HG03342 (cell line): ENCODE measurements around the gene CDA.
A peak's percentile ranks its signal among the peaks of the same experiment; 100 is the strongest.

ENCODE experiments used
- ATAC-seq: cut with Tn5 transposase; IDR thresholded peaks from one replicate; pipeline ENCODE4 v1.9.1; 2021; ENCODE audit warnings: mild to moderate bottlenecking, moderate library complexity; ENCODE audit not compliant: unreplicated experiment

CDA gene

GRCh38 chr1:20615946-20616846 lies 27.3 kb downstream of the CDA start:
- ATAC-seq = no peak

- no peak for ATAC-seq
Measured at GRCh38 chr1:20616847-20617487, 28.1 kb downstream of the CDA start.

- no peak for ATAC-seq
Measured at GRCh38 chr1:20618550-20618949, 29.7 kb downstream of the CDA start.

GRCh38 chr1:20619999-20620398 lies 31.1 kb downstream of the CDA start:
- no peak for ATAC-seq

GRCh38 chr1:20621012-20621411 lies 32.1 kb downstream of the CDA start:
- ATAC-seq = no peak

- ATAC-seq = no peak
Measured at GRCh38 chr1:20624709-20625108, 35.8 kb downstream of the CDA start.

GRCh38 chr1:20625176-20626097 lies 36.5 kb downstream of the CDA start:
- ATAC-seq = no peak

- no peak for ATAC-seq
Measured at GRCh38 chr1:20626098-20626427, 37.2 kb downstream of the CDA start.

GRCh38 chr1:20626524-20626923 lies 37.6 kb downstream of the CDA start:
- ATAC-seq = no peak

GRCh38 chr1:20630729-20631128 lies 41.8 kb downstream of the CDA start:
- ATAC-seq = no peak

GRCh38 chr1:20632386-20632785 lies 43.5 kb downstream of the CDA start:
- no peak for ATAC-seq

GRCh38 chr1:20633190-20634064 lies 44.5 kb downstream of the CDA start, which contains the start of gene PINK1:
Gene PINK1 (plus strand): TSS chr1:20633458. CDS start chr1:20633549, 91 bp downstream.
- ATAC-seq = peak; percentile 45

GRCh38 chr1:20634065-20634593 lies 45.2 kb downstream of the CDA start:
- ATAC-seq = no peak

GRCh38 chr1:20634594-20635084 lies 45.7 kb downstream of the CDA start:
- ATAC-seq = no peak

GRCh38 chr1:20636785-20637347 lies 48.0 kb downstream of the CDA start:
- no peak for ATAC-seq

GRCh38 chr1:20640183-20640597 lies 51.3 kb downstream of the CDA start:
- peak; percentile 44 for ATAC-seq

GRCh38 chr1:20641975-20642374 lies 53.1 kb downstream of the CDA start:
- no peak for ATAC-seq

- ATAC-seq = no peak
Measured at GRCh38 chr1:20643080-20643479, 54.2 kb downstream of the CDA start.

- no peak for ATAC-seq
Measured at GRCh38 chr1:20644416-20644815, 55.5 kb downstream of the CDA start.
